Activated CD8-positive, alpha-beta memory T cell treated with anti-CD3 and anti-CD28 coated beads, Interleukin-2, amount 50 U/mL, for 4 hours (primary cell): Measurements from ENCODE around the gene INSL6.
"Not testable (repeated sequence)": the region's sequence is repeated elsewhere in the genome, so short reads cannot be mapped to it uniquely, and the experiment has no call there.

ENCODE experiments used
- DNase-seq: peaks from one replicate; pipeline ENCODE4 v3.0.0-alpha.2; 2020

Gene INSL6, protein sequence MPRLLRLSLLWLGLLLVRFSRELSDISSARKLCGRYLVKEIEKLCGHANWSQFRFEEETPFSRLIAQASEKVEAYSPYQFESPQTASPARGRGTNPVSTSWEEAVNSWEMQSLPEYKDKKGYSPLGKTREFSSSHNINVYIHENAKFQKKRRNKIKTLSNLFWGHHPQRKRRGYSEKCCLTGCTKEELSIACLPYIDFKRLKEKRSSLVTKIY

DNA sequence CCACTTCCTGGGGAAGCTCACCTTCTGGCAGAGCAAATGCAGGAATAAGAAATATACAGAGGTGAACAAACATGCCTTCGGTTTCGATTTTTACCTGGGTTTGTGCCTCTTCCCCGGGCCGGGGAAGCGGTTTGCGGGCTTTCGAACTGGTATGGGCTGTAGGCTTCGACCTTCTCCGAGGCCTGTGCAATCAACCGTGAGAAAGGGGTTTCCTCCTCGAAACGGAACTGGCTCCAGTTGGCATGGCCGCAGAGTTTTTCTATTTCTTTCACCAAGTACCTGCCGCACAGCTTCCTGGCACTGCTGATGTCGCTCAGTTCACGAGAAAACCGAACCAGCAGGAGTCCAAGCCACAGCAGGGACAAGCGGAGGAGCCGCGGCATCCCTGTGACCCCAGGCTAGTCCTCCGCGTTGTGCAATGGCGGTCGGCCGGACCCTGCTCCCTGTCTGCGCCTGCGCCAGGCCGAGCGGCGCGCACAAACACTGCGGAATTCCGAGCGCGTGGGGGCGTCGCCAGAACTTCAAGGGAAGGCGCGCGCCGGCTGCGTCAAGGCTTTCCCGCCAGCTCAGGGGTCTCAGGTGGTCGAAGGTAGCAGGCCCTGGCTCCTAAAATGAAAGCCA lies at the start of gene INSL6:
TSS of gene INSL6 (minus strand) at position 420 of the 621 bp plus-strand sequence. CDS start at position 383, 37 bp downstream.
- DNase-seq: no peak

DNA sequence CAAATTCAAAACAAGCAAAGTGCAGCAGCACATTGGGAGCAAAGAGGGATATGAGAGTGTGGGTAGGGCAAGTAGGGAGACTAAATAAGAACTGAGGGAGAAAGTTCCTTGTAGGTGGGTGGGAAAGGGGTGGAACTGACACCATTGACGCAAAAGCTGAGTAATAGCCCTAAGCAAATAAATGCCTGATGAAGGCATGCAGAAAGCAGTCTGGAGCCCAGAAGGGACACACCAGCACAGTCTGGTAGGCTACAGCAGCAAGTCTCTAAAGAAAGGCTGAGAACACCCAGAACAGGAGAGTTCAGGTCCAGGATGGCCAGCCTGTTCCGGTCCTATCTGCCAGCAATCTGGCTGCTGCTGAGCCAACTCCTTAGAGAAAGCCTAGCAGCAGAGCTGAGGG lies 45.8 kb upstream of the INSL6 start, which contains the start of gene INSL4:
TSS of gene INSL4 (plus strand) at position 208 of the 400 bp plus-strand sequence. CDS start at position 313, 105 bp downstream.
- no peak for DNase-seq

DNA sequence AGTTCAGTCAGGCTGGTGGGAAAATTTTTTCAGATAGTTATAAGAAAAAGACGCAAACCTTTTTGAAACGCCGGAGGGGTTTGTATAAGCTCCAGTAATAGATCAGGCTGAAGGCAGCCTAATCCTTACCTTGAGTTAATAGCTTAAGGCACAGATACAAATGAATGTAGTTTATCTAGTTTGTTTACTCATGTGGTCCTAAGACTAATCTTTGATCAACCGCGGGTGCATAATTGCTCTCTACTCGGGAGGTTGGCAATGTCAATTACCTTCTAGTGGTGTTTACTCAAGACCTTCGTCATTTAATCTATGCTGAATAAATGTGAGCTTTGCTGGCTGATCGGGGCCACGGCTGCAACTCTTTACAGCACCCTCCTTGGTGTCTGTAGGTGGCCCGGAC lies 45.1 kb upstream of the INSL6 start:
- no peak for DNase-seq

DNA sequence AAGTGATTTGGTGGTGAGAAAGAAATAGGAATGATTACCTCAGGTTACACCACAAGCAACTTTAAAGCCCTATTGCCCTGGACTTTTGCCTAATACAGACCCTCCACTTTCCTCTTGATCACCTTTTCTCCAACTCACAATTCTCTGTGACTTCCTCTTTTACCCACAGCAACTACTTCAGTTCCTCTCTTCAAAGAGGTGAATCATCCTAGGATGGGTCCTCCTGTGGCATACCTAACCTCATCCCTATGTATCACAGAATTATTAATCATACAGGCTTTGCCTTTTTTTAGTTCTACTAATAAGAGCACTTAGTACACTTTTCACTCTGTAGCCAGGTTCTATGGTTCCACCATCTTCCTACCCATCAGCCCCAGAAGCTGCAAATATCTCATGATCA lies 19.6 kb upstream of the INSL6 start:
- no peak for DNase-seq

DNA sequence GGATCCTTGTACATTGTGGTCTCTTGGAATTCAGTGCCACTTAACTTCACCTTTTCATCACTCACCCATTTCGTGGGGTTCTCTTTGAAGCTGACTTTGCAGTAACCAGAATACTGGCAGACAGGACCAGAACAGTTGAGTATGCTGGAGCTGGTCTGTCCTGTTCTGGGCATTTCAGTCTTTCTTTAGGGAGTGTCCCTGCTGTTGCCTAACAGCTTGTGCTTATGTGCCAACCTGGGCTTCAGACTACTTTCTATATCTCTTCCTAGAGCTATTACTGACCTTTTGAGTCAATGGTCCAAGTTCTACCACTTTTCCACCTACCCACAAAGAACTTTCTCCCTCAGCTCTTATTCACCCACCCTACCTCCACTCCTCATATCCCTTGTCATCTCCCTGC lies 10.0 kb upstream of the INSL6 start:
- DNase-seq: no peak

DNA sequence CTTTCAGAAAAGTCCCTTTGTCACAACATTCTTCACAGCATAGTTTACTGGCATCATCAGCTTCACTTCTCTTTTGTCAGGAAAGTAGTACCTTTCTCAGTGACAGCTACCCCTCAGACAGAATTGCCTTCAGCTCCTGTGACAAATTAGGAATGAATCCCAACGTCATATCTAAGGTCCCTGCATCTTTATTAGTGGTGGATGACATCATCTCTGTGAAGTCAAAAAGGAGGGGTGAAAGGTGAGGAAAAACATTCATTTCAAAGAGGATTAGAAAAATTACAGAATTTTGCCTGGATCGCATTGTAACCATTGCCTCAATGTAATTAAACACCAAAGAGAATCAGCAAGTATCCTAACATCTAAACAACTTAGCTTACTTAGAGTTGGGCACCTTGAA lies 7.9 kb upstream of the INSL6 start:
- no peak for DNase-seq

DNA sequence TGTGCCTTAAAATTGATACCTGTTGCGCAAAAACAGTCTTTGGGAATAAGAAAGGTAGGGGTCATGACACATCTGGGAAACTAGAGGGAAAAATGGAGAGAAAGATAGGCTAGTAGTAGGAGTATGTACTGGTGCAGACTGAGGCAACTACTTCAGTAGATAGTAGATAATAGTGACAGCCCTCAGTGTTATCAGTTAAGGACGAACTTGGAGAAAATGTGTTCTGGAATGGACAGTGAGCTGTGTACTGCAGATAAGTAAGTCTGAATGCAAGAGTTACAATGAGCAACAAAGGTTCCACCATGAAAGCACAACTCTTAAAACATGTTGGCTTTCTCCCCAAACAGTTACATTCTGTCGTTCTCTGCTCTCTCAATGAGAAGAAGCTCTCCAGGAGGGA lies 6.5 kb upstream of the INSL6 start:
- no peak for DNase-seq

DNA sequence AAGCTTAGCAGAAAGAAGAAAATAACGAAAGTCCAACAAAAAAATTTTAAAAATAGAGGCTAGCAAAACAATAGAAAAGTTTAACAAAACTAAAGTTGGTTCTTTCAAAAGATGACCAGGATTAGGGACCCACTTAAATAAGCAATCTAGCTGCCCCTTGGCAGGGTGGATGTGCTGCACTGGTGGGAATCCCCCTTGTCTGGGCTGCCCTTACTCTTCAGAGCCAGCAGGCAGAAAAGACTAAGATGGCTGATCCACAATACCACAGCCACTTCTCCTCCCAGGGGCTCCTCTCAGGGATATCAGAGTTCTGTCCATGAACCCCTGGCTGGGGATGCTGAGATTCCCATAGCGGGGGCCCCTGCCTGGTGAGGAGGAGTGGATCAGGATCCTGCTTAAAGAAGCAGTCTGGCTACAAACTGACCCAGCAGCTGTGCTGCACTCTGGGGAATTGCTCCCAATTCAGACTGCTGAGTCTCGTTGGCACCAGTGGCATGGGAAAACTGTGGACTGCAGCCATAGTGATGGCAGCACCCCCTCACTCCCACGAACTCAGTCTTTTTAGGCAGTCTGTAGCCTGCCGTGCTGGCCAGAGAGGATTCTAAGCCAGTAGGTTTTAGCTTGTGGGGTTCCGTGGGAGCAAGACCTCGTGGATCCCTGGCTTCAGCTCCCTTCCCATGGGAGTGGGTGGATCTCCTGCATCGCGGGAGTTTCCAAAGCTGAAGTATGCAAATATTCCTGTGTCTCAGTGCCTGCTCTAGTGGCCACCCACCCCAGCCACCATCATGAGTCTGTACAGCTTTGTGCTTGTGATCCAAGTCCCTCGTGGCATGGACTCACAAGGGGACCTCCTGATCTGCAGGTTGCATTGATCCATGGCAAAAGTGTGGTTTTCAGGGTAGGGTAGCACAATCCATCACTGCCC lies 2.9 kb upstream of the INSL6 start:
- DNase-seq: no peak

DNA sequence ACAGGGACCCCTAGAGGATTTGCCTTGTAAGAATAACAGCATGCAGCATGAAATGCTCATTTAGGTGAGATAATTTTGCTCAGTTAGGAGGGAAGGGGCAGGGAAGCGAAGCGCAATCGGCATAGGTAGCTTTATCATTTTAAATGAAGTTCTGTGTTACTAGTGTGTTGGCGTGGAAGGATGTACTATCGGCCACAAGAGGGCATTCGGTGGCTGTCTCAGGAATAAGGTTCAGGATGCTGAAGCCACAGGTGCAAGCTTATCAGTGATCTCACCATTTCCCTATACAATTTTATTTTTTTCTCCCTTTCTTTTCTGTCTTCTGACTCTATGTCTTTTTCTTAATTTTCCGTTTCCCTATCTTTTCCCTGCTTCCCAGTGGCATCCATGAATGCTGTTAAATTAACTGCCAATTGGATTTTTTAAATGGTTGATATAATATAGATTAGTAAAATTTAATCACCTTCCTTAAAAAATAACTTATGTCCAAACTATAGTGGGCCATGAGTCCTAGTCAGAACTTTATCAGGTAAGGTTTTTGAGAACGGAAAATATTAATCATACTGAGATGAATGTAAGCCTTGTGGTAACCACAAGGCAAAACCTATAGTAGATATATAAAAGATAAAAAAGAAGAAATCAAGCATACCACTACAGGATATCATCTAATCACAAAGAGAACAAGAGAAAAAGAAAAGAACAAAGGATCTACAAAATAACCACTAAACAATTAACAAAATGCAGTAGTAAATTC lies 1.2 kb upstream of the INSL6 start:
- peak; percentile 44 for DNase-seq

DNA sequence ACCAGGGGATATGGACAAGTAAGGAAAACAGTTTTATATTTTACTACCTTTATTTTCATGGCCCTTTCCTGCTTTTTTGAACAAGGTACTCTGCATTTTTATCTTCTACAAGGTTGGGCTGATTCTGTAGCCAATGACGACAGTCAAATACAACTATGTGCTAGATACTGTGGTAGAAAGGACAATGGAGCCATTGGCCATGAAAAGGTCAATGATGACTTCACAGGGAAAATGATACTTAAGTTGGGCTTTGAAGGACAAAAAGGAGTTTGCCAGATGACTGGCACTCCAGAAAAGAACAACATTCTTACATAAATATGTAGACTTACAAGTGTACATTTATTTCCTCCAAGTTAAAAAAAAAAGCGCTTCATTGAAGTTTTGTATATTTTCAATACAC lies 663 bp downstream of the INSL6 start:
- no peak for DNase-seq

DNA sequence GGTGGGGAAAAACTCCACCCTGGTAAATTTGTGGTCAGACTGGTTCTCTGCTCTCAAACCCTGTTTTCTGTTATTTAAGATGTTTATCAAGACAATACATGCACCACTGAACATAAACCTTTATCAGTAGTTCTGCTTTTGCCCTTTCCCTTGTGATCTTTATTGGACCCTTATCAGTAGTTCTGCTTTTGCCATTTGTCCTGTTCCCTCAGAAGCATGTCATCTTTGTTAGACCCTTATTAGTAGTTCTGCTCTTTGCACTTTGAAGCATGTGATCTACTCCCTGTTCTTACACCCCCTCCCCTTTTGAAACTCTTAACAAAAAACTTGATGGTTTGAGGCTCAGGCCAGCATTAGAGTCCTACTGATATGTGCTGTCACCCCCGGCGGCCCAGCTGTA lies 4.8 kb downstream of the INSL6 start:
- not testable (repeated sequence) for DNase-seq

DNA sequence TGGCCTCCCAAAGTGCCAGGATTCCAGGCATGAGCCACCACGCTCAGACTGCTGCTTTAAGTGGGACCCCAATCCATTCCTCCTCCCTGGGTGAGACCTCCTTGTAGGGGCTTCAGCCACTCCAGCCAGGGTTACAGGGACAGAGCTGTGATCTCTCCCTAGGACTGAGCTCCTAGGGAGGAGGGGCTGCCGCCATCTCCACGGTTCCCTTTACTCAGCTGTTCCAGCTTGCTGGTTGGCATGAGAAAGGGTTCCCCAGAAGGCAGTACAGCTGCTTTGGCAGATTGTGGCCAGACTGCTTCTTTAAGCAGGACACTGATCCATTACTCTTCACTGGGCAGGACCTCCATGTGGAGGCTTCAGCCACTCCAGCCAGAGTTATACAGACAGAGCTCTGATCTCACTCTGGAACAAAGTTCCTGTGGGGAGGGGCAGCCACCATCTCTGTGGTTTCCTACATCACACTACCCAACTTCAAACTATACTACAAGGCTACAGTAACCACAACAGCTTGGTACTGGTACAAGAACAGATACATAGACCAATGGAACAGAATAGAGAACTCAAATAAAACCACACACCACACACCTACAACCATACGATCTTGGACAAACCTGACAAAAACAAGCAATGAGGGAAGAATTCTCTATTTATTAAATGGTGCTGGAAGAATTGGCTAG lies 7.2 kb downstream of the INSL6 start:
- no peak for DNase-seq

DNA sequence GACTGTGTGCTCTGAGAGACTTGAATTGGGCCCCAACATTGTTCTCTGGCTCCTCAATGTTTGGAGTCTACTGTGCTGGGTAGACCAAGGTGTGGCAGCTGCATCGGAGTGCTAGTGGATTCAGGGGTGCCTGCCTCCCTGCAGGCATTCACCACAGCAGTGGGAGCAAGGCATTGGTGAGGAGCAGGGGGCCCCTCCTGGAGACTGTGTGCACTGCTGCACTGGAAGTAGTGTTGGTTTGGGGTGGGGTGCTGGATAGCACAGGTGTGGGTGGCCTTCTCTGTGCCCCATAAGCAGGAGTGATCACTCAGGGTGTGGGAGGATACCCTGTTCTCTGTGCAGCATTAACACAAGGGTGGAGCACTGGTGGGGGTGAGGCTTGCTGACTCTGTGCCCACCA lies 39.2 kb downstream of the INSL6 start:
- DNase-seq: no peak

DNA sequence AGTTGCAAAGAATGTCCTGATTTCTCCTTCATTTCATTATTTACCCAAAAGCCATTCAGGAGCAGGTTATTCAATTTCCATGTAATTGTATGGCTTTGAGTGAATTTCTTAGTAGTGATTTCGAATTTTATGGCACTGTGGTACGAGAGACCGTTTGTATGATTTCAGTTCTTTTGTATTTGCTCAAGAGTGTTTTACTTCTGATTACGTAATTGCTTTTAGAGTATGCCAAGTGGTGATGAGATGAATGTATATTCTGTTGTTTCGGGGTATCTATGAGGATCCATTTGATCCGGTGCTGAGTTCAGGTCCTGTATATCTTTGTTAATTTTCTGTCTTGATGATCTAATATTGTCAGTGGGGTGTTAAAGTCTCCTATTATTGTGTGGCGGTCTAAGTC lies 41.2 kb downstream of the INSL6 start:
- DNase-seq: no peak

DNA sequence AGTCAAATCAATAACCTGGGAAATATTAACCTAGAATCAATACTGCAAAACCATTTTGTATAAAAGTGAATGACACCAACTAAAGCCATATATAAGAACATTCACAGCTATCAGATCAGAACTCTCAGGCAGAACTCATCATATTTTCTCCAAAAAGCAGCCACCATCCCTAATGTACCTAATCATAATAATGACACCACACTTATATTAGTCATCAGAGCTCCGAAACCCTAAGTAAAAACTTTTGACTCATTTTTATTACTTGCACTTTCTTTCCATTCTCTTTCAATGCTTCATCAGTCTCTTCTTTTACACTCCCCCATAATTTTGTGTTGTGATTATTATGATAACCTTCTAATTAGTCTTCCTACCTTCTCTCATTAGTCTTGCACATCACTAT lies 45.3 kb downstream of the INSL6 start:
- DNase-seq: no peak

DNA sequence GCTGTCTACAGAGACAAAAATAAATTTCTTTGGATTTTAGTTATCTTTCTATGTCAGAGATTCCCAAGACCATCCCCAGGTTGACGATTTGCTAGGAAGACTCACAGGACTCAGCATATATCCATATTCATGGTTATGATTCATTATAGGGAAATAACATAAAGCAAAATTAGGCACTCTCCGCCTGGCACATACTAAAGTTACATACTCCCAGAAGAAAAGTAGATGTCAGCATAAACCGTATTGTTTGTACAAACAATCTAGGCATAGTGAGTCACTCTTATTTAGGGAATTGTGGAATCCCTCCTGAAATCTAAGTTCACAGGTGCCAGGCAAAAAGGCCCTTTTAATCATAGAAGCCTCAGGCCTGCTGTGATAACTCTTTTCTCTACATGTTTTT lies 62.9 kb downstream of the INSL6 start:
- DNase-seq: no peak

DNA sequence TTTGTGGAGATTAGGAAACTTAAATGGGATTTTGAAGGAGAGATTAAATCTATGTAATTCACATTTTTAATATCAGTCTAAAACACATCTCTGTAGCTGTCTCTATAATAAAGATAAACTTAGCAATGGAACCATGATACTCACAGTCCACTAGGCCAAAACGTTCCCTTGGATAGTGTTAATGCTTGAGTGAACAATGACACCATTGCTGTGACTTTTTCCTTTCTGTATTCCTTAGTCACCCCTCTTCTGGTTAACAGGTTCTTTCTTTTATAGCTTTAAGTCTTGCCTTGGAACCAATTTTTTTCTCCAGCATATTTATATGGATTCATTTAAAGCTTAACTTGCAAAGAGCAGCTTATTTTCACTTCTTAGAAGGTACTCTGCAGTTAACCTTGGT lies 63.3 kb downstream of the INSL6 start:
- DNase-seq: no peak

DNA sequence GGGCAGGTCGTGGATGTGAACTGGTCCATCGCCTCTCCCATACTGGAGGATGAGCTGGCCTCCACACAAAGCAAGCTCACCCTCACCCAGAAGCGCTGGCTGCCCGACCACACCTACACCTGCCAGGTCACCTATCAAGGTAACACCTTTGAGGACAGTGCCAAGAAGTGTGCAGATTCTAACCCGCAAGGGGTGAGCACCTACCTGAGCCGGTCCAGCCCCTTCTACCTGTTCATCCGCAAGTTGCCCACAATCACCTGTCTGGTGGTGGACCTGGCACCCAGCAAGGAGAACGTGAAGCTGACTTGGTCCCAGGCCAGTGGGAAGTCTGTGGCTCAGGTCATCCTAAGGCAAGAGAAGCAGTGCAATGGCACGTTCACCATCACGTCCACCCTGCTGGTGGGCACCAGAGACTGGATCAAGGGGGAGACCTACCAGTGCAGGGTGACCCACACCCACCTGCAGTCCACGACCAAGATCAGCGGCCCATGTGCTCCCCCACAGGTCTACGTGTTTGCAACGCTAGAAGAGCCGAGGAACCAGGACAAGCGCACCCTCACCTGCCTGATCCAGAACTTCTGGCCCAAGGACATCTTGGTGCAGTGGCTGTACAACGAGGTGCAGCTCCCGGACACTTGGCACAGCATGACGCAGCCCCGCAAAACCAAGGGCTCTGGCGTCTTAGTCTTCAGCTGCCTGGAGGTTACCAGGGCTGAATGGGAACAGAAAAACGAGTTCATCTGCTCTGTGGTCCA lies 71.3 kb downstream of the INSL6 start:
- no peak for DNase-seq
